K562 (cell line): Measurements from ENCODE around the gene AHCYL1. TPM values are rescaled to one million over a fixed set of nuclear protein-coding genes. Genes with fewer than 3 reads are reported as not detected.

Experiments used
- CHD2 ChIP-seq: IDR thresholded peaks from 2 replicates; pipeline ENCODE4 v1.6.1; 2011; ENCODE audit warnings: low read depth, low read length
- CHD4 ChIP-seq: fragments of 200-600 bp; sonication (generic); IDR thresholded peaks from 3 replicates; pipeline ENCODE4 v1.6.1; 2012; ENCODE audit warnings: low read depth, mild to moderate bottlenecking, mixed read lengths, low read length, inconsistent platforms; ENCODE audit not compliant: insufficient read depth, insufficient replicate concordance, poor library complexity, severe bottlenecking
- EZH2 ChIP-seq: IDR thresholded peaks from 2 replicates; pipeline ENCODE4 v1.6.1; 2012; ENCODE audit warnings: low read depth, mild to moderate bottlenecking, inconsistent platforms, low read length, borderline replicate concordance
- FOSL1 ChIP-seq: fragments of 200-800 bp; sonication (Bioruptor generic); conservative IDR thresholded peaks from 2 replicates; pipeline ENCODE4 v1.6.1; 2016; ENCODE audit warnings: missing genetic modification characterization, missing compliant biosample characterization
- MAFG ChIP-seq: fragments of 450-650 bp; conservative IDR thresholded peaks from 2 replicates; pipeline ENCODE4 v1.6.1; 2016; ENCODE audit warnings: missing genetic modification characterization, missing compliant biosample characterization
- RBM17 ChIP-seq: fragments of 200-400 bp; formaldehyde crosslinking; IDR thresholded peaks from 2 replicates; pipeline ENCODE4 v1.6.1; 2017; ENCODE audit warnings: low read depth, mild to moderate bottlenecking, low read length, borderline replicate concordance
- RNF2 ChIP-seq: sonication (generic); IDR thresholded peaks from 2 replicates; pipeline ENCODE4 v1.6.1; 2016
- TEAD1 ChIP-seq, 2 experiments: fragments of 450-650 bp in 1 of 2; sonication (generic) in 1 of 2; formaldehyde crosslinking; IDR thresholded peaks; 2 replicates each; pipeline versions ENCODE4 v1.4.0 to v1.8.0; 2020 to 2022; ENCODE audit warnings: mild to moderate bottlenecking in 2 of 2, missing genetic modification reagents in 1 of 2
- U2AF2 ChIP-seq: fragments of 200-400 bp; formaldehyde crosslinking; optimal IDR thresholded peaks from 2 replicates; pipeline ENCODE3; 2017; ENCODE audit warnings: low read depth, mild to moderate bottlenecking, low read length
- ZBTB43 ChIP-seq: sonication (generic); formaldehyde crosslinking; IDR thresholded peaks from 2 replicates; pipeline ENCODE4 v1.8.0; 2023; ENCODE audit warnings: mild to moderate bottlenecking, missing genetic modification reagents
- ZKSCAN8 ChIP-seq: fragments of 200-800 bp; sonication (Bioruptor generic); IDR thresholded peaks from 2 replicates; pipeline ENCODE4 v1.6.1; 2016; ENCODE audit warnings: missing genetic modification characterization, missing compliant biosample characterization
- ZNF224 ChIP-seq: sonication (generic); formaldehyde crosslinking; IDR thresholded peaks from 2 replicates; pipeline ENCODE4 v1.8.0; 2022; ENCODE audit warnings: mild to moderate bottlenecking, missing genetic modification reagents
- ZNF282 ChIP-seq: sonication (generic); formaldehyde crosslinking; IDR thresholded peaks from 2 replicates; pipeline ENCODE4 v1.8.1; 2023; ENCODE audit warnings: missing genetic modification reagents
- ZNF766 ChIP-seq: fragments of 200-800 bp; sonication (Bioruptor generic); conservative IDR thresholded peaks from 2 replicates; pipeline ENCODE4 v1.6.1; 2016; ENCODE audit warnings: missing genetic modification characterization, missing compliant biosample characterization
- polyA plus RNA-seq, 8 experiments: library from polyadenylated mRNA; depleted of rRNA in 4 of 8; stranded (reverse) in 5 of 8; unstranded in 3 of 8; fragments of >200 nt; fragmentation: Nextera tagmentation in 2 of 8; fragmentation: Illumina TruSeq in 1 of 8; extraction: Ambion mirVana in 2 of 8; extraction: Trizol in 1 of 8; gene quantifications; 2 replicates each; pipeline versions ENCODE4 v1.2.1 to v1.2.3, GENCODE V29; 2011 to 2014; ENCODE audit warnings: inconsistent platforms in 1 of 8, missing spikeins in 1 of 8
- total RNA-seq, 7 experiments: library from RNA; depleted of rRNA in 6 of 7; stranded (reverse); fragments of >200 nt in 6 of 7; fragmentation: Illumina TruSeq in 2 of 7; extraction: Trizol in 2 of 7; gene quantifications; 2 replicates each; pipeline versions ENCODE4 v1.2.1 to v1.2.3, GENCODE V29; 2011 to 2021; ENCODE audit warnings: low replicate concordance in 1 of 7
- TF ChIP-seq, protein P1 (sequence below), 3 experiments: fragments of 200-800 bp in 1 of 3; fragments of 250-450 bp in 1 of 3; fragments of 450-650 bp in 1 of 3; sonication (Bioruptor Pico) in 1 of 3; sonication (Bioruptor generic) in 1 of 3; formaldehyde crosslinking in 1 of 3; IDR thresholded peaks; 2 replicates each; pipeline versions ENCODE4 v1.6.1 to v1.8.0; 2016 to 2022; ENCODE audit warnings: mild to moderate bottlenecking in 2 of 3, missing genetic modification characterization in 2 of 3, missing compliant biosample characterization in 1 of 3, moderate library complexity in 1 of 3
- TF ChIP-seq, protein P2 (sequence below): fragments of 250-450 bp; sonication (Bioruptor Pico); IDR thresholded peaks from 2 replicates; pipeline ENCODE4 v1.4.0; 2020; ENCODE audit warnings: mild to moderate bottlenecking, moderate library complexity, borderline replicate concordance
- TF ChIP-seq, protein P3 (sequence below): fragments of 250-450 bp; sonication (Bioruptor Pico); IDR thresholded peaks from 2 replicates; pipeline ENCODE4 v1.8.0; 2022; ENCODE audit warnings: inconsistent platforms

Gene AHCYL1
- total and polyA plus RNA-seq, 9 of the 15 experiments (the other 6 are each of a cell fraction or from before 2014, with no cell fraction given): 27.3 to 118 (median 44.5) TPM

DNA sequence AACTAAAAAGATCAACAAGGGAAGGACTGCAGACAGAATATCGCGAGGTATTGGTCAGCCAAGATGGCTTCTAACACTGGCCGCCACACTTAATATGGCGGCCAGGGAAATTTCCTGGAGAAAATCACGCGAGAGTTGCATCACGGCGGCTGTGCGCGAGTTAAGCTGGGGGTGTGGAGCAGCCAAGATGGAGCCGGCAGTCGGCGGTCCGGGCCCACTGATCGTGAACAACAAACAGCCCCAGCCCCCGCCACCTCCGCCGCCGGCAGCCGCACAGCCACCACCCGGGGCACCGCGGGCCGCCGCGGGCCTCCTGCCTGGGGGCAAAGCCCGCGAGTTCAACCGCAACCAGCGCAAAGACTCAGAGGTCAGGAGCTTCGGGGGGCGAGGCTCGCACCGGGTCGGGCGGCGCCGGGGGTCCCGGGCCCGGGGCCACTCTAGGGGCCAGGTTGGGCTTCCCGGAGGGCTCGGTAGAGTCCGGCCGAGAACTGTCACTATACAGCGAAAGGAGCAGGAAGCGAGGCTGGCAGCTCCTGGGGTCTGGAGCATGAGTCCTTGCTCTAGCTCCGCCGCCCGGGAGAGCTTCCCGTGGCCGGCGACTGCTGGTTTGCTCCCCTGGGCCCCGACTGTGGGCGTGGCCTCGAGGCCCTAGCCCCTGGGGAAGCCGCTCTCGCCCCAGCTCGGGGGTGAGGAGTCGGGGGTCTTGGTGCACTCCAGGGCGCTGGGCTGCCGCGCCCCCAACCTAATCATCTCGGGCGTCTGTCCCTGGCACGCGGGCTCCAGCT is 50.1 kb downstream of the AHCYL1 start, which contains the start of gene STRIP1 (continued):
- TF ChIP-seq, protein P1, sequence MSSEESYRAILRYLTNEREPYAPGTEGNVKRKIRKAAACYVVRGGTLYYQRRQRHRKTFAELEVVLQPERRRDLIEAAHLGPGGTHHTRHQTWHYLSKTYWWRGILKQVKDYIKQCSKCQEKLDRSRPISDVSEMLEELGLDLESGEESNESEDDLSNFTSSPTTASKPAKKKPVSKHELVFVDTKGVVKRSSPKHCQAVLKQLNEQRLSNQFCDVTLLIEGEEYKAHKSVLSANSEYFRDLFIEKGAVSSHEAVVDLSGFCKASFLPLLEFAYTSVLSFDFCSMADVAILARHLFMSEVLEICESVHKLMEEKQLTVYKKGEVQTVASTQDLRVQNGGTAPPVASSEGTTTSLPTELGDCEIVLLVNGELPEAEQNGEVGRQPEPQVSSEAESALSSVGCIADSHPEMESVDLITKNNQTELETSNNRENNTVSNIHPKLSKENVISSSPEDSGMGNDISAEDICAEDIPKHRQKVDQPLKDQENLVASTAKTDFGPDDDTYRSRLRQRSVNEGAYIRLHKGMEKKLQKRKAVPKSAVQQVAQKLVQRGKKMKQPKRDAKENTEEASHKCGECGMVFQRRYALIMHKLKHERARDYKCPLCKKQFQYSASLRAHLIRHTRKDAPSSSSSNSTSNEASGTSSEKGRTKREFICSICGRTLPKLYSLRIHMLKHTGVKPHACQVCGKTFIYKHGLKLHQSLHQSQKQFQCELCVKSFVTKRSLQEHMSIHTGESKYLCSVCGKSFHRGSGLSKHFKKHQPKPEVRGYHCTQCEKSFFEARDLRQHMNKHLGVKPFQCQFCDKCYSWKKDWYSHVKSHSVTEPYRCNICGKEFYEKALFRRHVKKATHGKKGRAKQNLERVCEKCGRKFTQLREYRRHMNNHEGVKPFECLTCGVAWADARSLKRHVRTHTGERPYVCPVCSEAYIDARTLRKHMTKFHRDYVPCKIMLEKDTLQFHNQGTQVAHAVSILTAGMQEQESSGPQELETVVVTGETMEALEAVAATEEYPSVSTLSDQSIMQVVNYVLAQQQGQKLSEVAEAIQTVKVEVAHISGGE (CRISPR knock-in tag; IDR thresholded peaks at IDR 0.05): peak in 1 of 3 experiments; percentile 90; a peak in 3 of 6 replicates
- TF ChIP-seq, protein P2, sequence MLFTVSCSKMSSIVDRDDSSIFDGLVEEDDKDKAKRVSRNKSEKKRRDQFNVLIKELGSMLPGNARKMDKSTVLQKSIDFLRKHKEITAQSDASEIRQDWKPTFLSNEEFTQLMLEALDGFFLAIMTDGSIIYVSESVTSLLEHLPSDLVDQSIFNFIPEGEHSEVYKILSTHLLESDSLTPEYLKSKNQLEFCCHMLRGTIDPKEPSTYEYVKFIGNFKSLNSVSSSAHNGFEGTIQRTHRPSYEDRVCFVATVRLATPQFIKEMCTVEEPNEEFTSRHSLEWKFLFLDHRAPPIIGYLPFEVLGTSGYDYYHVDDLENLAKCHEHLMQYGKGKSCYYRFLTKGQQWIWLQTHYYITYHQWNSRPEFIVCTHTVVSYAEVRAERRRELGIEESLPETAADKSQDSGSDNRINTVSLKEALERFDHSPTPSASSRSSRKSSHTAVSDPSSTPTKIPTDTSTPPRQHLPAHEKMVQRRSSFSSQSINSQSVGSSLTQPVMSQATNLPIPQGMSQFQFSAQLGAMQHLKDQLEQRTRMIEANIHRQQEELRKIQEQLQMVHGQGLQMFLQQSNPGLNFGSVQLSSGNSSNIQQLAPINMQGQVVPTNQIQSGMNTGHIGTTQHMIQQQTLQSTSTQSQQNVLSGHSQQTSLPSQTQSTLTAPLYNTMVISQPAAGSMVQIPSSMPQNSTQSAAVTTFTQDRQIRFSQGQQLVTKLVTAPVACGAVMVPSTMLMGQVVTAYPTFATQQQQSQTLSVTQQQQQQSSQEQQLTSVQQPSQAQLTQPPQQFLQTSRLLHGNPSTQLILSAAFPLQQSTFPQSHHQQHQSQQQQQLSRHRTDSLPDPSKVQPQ (CRISPR knock-in tag): no peak
- TF ChIP-seq ZNF282 (no peak), U2AF2 (no peak), RNF2 (no peak; the same call in 1 of the 2 replicates), ZBTB43 (CRISPR knock-in tag) (no peak), ZNF224 (CRISPR knock-in tag) (no peak), RBM17 (no peak), MAFG (tag) (no peak), ZNF766 (CRISPR knock-in tag) (peak; percentile 98), FOSL1 (tag) (peak; percentile 66), EZH2 (no peak), TEAD1 (CRISPR knock-in tag; IDR thresholded peaks at IDR 0.05) (peak in 1 of 2 experiments; percentile 61; a peak in 2 of 4 replicates), CHD4 (peak; percentile 51), CHD2 (peak; percentile 99), ZKSCAN8 (CRISPR knock-in tag) (no peak)
- TF ChIP-seq, protein P3, sequence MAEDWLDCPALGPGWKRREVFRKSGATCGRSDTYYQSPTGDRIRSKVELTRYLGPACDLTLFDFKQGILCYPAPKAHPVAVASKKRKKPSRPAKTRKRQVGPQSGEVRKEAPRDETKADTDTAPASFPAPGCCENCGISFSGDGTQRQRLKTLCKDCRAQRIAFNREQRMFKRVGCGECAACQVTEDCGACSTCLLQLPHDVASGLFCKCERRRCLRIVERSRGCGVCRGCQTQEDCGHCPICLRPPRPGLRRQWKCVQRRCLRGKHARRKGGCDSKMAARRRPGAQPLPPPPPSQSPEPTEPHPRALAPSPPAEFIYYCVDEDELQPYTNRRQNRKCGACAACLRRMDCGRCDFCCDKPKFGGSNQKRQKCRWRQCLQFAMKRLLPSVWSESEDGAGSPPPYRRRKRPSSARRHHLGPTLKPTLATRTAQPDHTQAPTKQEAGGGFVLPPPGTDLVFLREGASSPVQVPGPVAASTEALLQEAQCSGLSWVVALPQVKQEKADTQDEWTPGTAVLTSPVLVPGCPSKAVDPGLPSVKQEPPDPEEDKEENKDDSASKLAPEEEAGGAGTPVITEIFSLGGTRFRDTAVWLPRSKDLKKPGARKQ: no peak
